Heart left ventricle (tissue), 16 donors: ENCODE data around the gene CXADR. TPM values are rescaled to one million over a fixed set of nuclear protein-coding genes. Genes with fewer than 3 reads are reported as not detected.
A peak's percentile ranks its signal among the peaks of the same experiment; 100 is the strongest.
"Not testable (repeated sequence)": the region's sequence is repeated elsewhere in the genome, so short reads cannot be mapped to it uniquely, and the experiment has no call there.

Experiments used
- ATAC-seq, 4 donors: fragments of 200-7000 bp; cut with Tn5 transposase; one replicate each; pipeline ENCODE4 v1.9.1; 2020 to 2022; ENCODE audit warnings: moderate library complexity in 4 of 4, mild to moderate bottlenecking in 3 of 4, moderate number of reproducible peaks in 1 of 4
- DNase-seq, 5 donors: peaks; one replicate each; pipeline ENCODE4 v3.0.0-alpha.2; 2020
- H3K27ac ChIP-seq, 12 donors: fragments of 200-600 bp; sonication (generic) in 4 of 12; one replicate each; pipeline versions ENCODE4 v1.5.0 to v1.8.0; 2016 to 2022; ENCODE audit warnings: mild to moderate bottlenecking in 2 of 12
- H3K27me3 ChIP-seq, 9 donors: fragments of 200-600 bp; sonication (generic) in 2 of 9; one replicate each; pipeline versions ENCODE4 v1.5.1 to v1.8.0; 2016 to 2022; ENCODE audit warnings: mild to moderate bottlenecking in 3 of 9
- H3K36me3 ChIP-seq, 9 donors: fragments of 200-600 bp; sonication (generic) in 2 of 9; one replicate each; pipeline versions ENCODE4 v1.5.0 to v1.8.0; 2018 to 2022; ENCODE audit warnings: mild to moderate bottlenecking in 2 of 9
- H3K4me1 ChIP-seq, 12 donors: fragments of 200-600 bp; sonication (generic) in 4 of 12; one replicate each; pipeline versions ENCODE4 v1.5.0 to v1.8.0; 2016 to 2022; ENCODE audit warnings: mild to moderate bottlenecking in 3 of 12
- H3K4me3 ChIP-seq, 12 donors: fragments of 200-600 bp; sonication (generic) in 4 of 12; one replicate each; pipeline versions ENCODE4 v1.5.0 to v1.8.0; 2017 to 2022; ENCODE audit warnings: mild to moderate bottlenecking in 9 of 12, moderate library complexity in 4 of 12
- H3K9me3 ChIP-seq, 12 donors: fragments of 200-600 bp; sonication (generic) in 4 of 12; one replicate each; pipeline versions ENCODE4 v1.5.0 to v1.8.0; 2016 to 2022; ENCODE audit warnings: mild to moderate bottlenecking in 1 of 12
- POLR2A ChIP-seq, 2 donors: fragments of 450-650 bp; IDR thresholded peaks; one replicate each; pipeline ENCODE4 v1.6.1; 2017; ENCODE audit warnings: antibody characterized with exemption in 2 of 2, mild to moderate bottlenecking in 2 of 2, moderate library complexity in 2 of 2
- WGBS, 4 donors: extraction: QIAGEN DNeasy Blood & Tissue Kit in 2 of 4; methylation state at CpG; one replicate each; pipeline versions ENCODE4 v1.1.5 to v1.1.7; 2013 to 2018; 5-methylcytosine and 5-hydroxymethylcytosine counted together
- intact Hi-C, 10 donors: fragments of 100-400 bp; cut with DNase I; formaldehyde crosslinking; loops; one replicate each; pipeline versions ENCODE4 v1.11.1 to v1.14.2; 2022
- polyA plus RNA-seq, 2 donors: library from polyadenylated mRNA; stranded (reverse); fragments of 200-250 nt; gene quantifications; one replicate each; pipeline ENCODE4 v1.2.3, GENCODE V29; 2013
- total RNA-seq, 9 donors: library from RNA; depleted of rRNA in 2 of 9; stranded (reverse); fragments of >200 nt in 2 of 9; fragmentation: NEBNext Ultra II Directional in 3 of 9; extraction: Animal tissue kit (Norgen Biotek cat#: 25700) in 3 of 9; gene quantifications; one replicate each; pipeline versions ENCODE4 v1.1.0 to v1.2.4, GENCODE V29; 2016 to 2023
- TF ChIP-seq, protein P1 (sequence below), 12 donors: fragments of 200-600 bp; sonication (generic) in 4 of 12; IDR thresholded peaks; one replicate each; pipeline versions ENCODE4 v1.5.0 to v1.8.0; 2018 to 2022; ENCODE audit warnings: antibody characterized with exemption in 12 of 12, mild to moderate bottlenecking in 5 of 12
- donor health status: ischemic (EF 13 %, LVEDD 7.1; RV severe dilation, severe dysfunction).
- donor health status: healthy with polysubstance abuse.
- donor health status: DM: no; HTN: yes; CAD: no.
- donor health status: DM: no; HTN: no; CAD: no.
- donor health status: ischemic (EF 25% LVEDD 6.9; RV normal size, moderate dysfunction).
- donor health status: ischemic (EF 25% LVEDD 5.7; RV mildly dilated, moderate dysfunction).
- donor health status: healthy.
- donor health status: DM: yes; HTN: yes; CAD: no.
- donor health status: ischemic (EF 35%, LVEDD 5.7; RV mildly dilated, moderate dysfunction).
- donor health status: nonischemic (EF 11% LVEDD 7.7; RV severe dilation, severe dysfunction).
- donor health status: DM: yes; HTN: yes; CAD: no.
- donor health status: PGD.
- donor health status: ischemic (EF 29% LVEDD 5.4; RV normal size, mild dysfunction).
- donor health status: nonischemic (EF 23%, LVEDD 6.1; RV moderate dilation, normal function).

The CXADR gene
- total and polyA plus RNA-seq, 11 donors = 7.5 to 45.1 (median 29.3) TPM

- H3K4me3 ChIP-seq = no peak overlapping the region
- TF ChIP-seq, protein P1, sequence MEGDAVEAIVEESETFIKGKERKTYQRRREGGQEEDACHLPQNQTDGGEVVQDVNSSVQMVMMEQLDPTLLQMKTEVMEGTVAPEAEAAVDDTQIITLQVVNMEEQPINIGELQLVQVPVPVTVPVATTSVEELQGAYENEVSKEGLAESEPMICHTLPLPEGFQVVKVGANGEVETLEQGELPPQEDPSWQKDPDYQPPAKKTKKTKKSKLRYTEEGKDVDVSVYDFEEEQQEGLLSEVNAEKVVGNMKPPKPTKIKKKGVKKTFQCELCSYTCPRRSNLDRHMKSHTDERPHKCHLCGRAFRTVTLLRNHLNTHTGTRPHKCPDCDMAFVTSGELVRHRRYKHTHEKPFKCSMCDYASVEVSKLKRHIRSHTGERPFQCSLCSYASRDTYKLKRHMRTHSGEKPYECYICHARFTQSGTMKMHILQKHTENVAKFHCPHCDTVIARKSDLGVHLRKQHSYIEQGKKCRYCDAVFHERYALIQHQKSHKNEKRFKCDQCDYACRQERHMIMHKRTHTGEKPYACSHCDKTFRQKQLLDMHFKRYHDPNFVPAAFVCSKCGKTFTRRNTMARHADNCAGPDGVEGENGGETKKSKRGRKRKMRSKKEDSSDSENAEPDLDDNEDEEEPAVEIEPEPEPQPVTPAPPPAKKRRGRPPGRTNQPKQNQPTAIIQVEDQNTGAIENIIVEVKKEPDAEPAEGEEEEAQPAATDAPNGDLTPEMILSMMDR (IDR thresholded peaks at IDR 0.05) = no peak
- no peak for TF ChIP-seq POLR2A (IDR thresholded peaks at IDR 0.05)
- H3K27ac ChIP-seq = no peak overlapping the region
- no peaks in the 10 kb centered on the region for H3K9me3 ChIP-seq
- peaks cover 0 to 9% (median 0%) of the 10 kb centered on the region in 12 donors for H3K4me1 ChIP-seq
- intact Hi-C loops = no loop called here
- ATAC-seq (no peak), DNase-seq (no peak)
- H3K36me3 ChIP-seq = no peaks in the 10 kb centered on the region
- no peaks in the 10 kb centered on the region for H3K27me3 ChIP-seq
These were observed 24.2 kb upstream of the CXADR start for GRCh38 chr21:17488620-17489019.

GRCh38 chr21:17489565-17489964 lies 23.3 kb upstream of the CXADR start:
- H3K9me3 ChIP-seq, intact Hi-C loops, H3K27me3 ChIP-seq, H3K27ac ChIP-seq, H3K4me1 ChIP-seq, H3K4me3 ChIP-seq, H3K36me3 ChIP-seq, DNase-seq: not testable (repeated sequence)
- WGBS, 4 donors = 71 to 87% (median 79%) methylated on average over 3 of the region's 3 CpGs
- ATAC-seq = peak in 2 of 4 donors; percentile 62 to 81

DNA sequence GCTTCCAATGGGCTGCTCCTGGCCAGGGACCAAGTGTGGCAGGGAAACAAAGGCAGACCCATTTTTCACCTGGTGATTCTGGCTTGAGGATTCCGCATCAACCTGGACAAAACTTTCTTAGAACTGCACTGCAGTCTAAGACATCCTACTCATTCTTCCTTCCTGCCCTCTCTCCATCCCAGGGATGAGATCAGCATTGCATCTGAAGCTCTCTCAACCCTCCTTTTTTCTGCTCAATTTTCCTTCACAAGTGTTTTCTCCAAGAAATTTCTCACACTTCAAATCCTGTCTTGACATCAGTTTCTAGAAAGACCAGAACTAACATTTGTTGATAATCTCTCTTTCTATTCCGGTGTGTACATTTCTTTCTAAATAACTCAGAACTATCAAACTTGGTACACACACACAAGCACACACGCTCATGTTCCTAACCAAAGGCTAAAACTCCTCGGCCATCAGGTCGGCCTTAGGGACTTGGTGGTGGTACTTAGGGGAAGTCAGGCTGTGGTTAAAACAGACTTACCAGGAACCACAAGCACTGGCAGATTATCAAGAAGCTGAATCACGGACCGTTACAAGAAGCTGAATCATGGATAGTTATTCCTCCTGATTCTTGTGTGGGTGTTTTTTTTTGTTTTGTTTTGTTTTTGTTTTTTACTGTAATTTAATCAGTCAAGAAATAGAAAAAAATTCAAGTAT lies 21.0 kb upstream of the CXADR start:
- ATAC-seq (peak in 3 of 4 donors; percentile 54 to 76 (median 64)), DNase-seq (peak in 1 of 5 donors; percentile 41)
- H3K27me3 ChIP-seq = no peaks in the 10 kb centered on the region
- no peaks in the 10 kb centered on the region for H3K9me3 ChIP-seq
- 67 to 73% (median 68%) methylated on average over 7 of the region's 7 CpGs for WGBS, 4 donors
- TF ChIP-seq, protein P1 (IDR thresholded peaks at IDR 0.05) = no peak
- TF ChIP-seq POLR2A (IDR thresholded peaks at IDR 0.05) = no peak
- H3K4me3 ChIP-seq = no peak overlapping the region
- H3K27ac ChIP-seq = no peak overlapping the region
- H3K36me3 ChIP-seq = no peaks in the 10 kb centered on the region
- H3K4me1 ChIP-seq = peaks cover 0 to 9% (median 0%) of the 10 kb centered on the region in 12 donors
- intact Hi-C loops = no loop called here

GRCh38 chr21:17492415-17493168 lies 20.3 kb upstream of the CXADR start:
- DNase-seq (no peak), ATAC-seq (no peak)
- Histone ChIP-seq H3K4me3 (no peak overlapping the region), H3K9me3 (no peaks in the 10 kb centered on the region), H3K4me1 (peaks cover 0 to 9% (median 0%) of the 10 kb centered on the region in 12 donors), H3K27me3 (no peaks in the 10 kb centered on the region), H3K36me3 (no peaks in the 10 kb centered on the region), H3K27ac (no peak overlapping the region)
- WGBS, 4 donors = 84 to 91% (median 86%) methylated on average over 6 of the region's 6 CpGs
- intact Hi-C loops = no loop called here
- TF ChIP-seq, protein P1 (IDR thresholded peaks at IDR 0.05) = no peak
- TF ChIP-seq POLR2A (IDR thresholded peaks at IDR 0.05) = no peak
